IMR-90 (cell line): Measurements from ENCODE around the gene PDE6B. TPM values are rescaled to one million over a fixed set of nuclear protein-coding genes. Genes with fewer than 3 reads are reported as not detected.

Experiments used
- ATAC-seq: fragments of 200-7000 bp; cut with Tn5 transposase; 2 replicates; pipeline ENCODE4 v1.9.1; 2020; ENCODE audit warnings: low read depth, mild to moderate bottlenecking, moderate library complexity
- BruUV-seq: library from RNA; stranded (reverse); fragments of 400-500 nt; replicated peaks from 2 replicates; lab custom pipeline; 2021; lab: Mats Ljungman, UMichigan
- CTCF ChIA-PET: fragments of 300-600 bp; formaldehyde crosslinking; extraction: SDS; loops from one replicate; lab custom pipeline; 2021; ENCODE audit warnings: antibody characterized with exemption; lab: Yijun Ruan, JAX
- POLR2A ChIA-PET: fragments of 300-600 bp; sonication (Branson Sonifier 250); formaldehyde crosslinking; loops from one replicate; lab custom pipeline; 2022; ENCODE audit warnings: antibody characterized with exemption; ENCODE audit not compliant: unreplicated experiment; lab: Charles Lee
- DNase-seq: peaks from one replicate; pipeline ENCODE4 v3.0.0; 2013
- H2AFZ ChIP-seq: replicated peaks from 2 replicates; pipeline ENCODE3; 2013; ENCODE audit warnings: low read length, mild to moderate bottlenecking; ENCODE audit not compliant: poor library complexity
- H2AK5ac ChIP-seq: 2 replicates; pipeline ENCODE4 v1.6.1; 2013; ENCODE audit warnings: low read depth, low read length, inconsistent platforms
- H2AK9ac ChIP-seq: replicated peaks from 2 replicates; pipeline ENCODE3; 2013; ENCODE audit warnings: mild to moderate bottlenecking, low read depth, low read length, moderate library complexity; ENCODE audit not compliant: poor library complexity
- H2BK120ac ChIP-seq: 2 replicates; pipeline ENCODE4 v1.6.1; 2013; ENCODE audit warnings: low read depth, low read length, inconsistent platforms
- H2BK15ac ChIP-seq: 3 replicates; pipeline ENCODE4 v1.6.1; 2013; ENCODE audit warnings: low read depth, low read length, inconsistent platforms
- H2BK20ac ChIP-seq: 2 replicates; pipeline ENCODE4 v1.6.1; 2013; ENCODE audit warnings: low read depth, mild to moderate bottlenecking, inconsistent platforms, low read length, moderate library complexity
- H2BK5ac ChIP-seq: 2 replicates; pipeline ENCODE4 v1.6.1; 2013; ENCODE audit warnings: mild to moderate bottlenecking, low read depth, low read length, inconsistent platforms; ENCODE audit not compliant: poor library complexity, severe bottlenecking
- H3K14ac ChIP-seq: replicated peaks from 2 replicates; pipeline ENCODE4 v1.6.1; 2013; ENCODE audit warnings: low read depth, low read length, inconsistent platforms
- H3K18ac ChIP-seq: 2 replicates; pipeline ENCODE4 v1.6.1; 2013; ENCODE audit warnings: low read depth, low read length, control low read depth
- H3K23ac ChIP-seq: 2 replicates; pipeline ENCODE4 v1.6.1; 2013; ENCODE audit warnings: low read depth, low read length, inconsistent platforms
- H3K27ac ChIP-seq: 2 replicates; pipeline ENCODE4 v1.5.1; 2013; ENCODE audit warnings: mild to moderate bottlenecking, control low read depth, low read length; ENCODE audit not compliant: insufficient read depth
- H3K27me3 ChIP-seq: 2 replicates; pipeline ENCODE4 v1.6.1; 2013; ENCODE audit warnings: low read length; ENCODE audit not compliant: control insufficient read depth, insufficient read depth
- H3K36me3 ChIP-seq: 2 replicates; pipeline ENCODE4 v1.6.1; 2013; ENCODE audit warnings: low read length, mixed read lengths; ENCODE audit not compliant: control insufficient read depth, insufficient read depth
- H3K4ac ChIP-seq: 2 replicates; pipeline ENCODE4 v1.6.1; 2013; ENCODE audit warnings: low read depth, low read length, inconsistent platforms
- H3K4me1 ChIP-seq: 2 replicates; pipeline ENCODE4 v1.6.1; 2013; ENCODE audit warnings: low read length, mixed read lengths; ENCODE audit not compliant: control insufficient read depth, insufficient read depth
- H3K4me2 ChIP-seq: 2 replicates; pipeline ENCODE4 v1.6.1; 2013; ENCODE audit warnings: low read depth, mild to moderate bottlenecking, control low read depth, low read length, moderate library complexity
- H3K4me3 ChIP-seq: 2 replicates; pipeline ENCODE4 v1.5.1; 2013; ENCODE audit warnings: low read depth, mild to moderate bottlenecking, control low read depth, low read length, moderate library complexity; ENCODE audit not compliant: insufficient read depth
- H3K56ac ChIP-seq: 2 replicates; pipeline ENCODE4 v1.6.1; 2013; ENCODE audit warnings: low read length, inconsistent platforms; ENCODE audit not compliant: insufficient read depth; ENCODE audit errors: extremely low read depth
- H3K79me1 ChIP-seq, 2 experiments: 2 replicates each; pipeline ENCODE4 v1.6.1; 2013; ENCODE audit warnings: low read length in 2 of 2, inconsistent platforms in 1 of 2, low read depth in 1 of 2
- H3K9ac ChIP-seq: 2 replicates; pipeline ENCODE4 v1.6.1; 2013; ENCODE audit warnings: low read depth, low read length, control low read depth
- H3K9me1 ChIP-seq: 2 replicates; pipeline ENCODE4 v1.6.1; 2013; ENCODE audit warnings: low read length, inconsistent platforms; ENCODE audit not compliant: insufficient read depth
- H3K9me3 ChIP-seq: 2 replicates; pipeline ENCODE4 v1.6.1; 2013; ENCODE audit warnings: low read length; ENCODE audit not compliant: control insufficient read depth, insufficient read depth
- H4K20me1 ChIP-seq: 2 replicates; pipeline ENCODE4 v1.6.1; 2013; ENCODE audit warnings: low read length, inconsistent platforms; ENCODE audit not compliant: insufficient read depth
- H4K5ac ChIP-seq: 2 replicates; pipeline ENCODE4 v1.6.1; 2013; ENCODE audit warnings: mild to moderate bottlenecking, low read depth, low read length, control low read depth
- H4K8ac ChIP-seq, 2 experiments: 2 replicates each; pipeline ENCODE4 v1.6.1; 2013; ENCODE audit warnings: low read depth in 2 of 2, low read length in 2 of 2, control low read depth in 1 of 2, inconsistent platforms in 1 of 2
- H4K91ac ChIP-seq: 2 replicates; pipeline ENCODE4 v1.6.1; 2013; ENCODE audit warnings: low read depth, low read length, inconsistent platforms; ENCODE audit not compliant: insufficient read depth
- BHLHE40 ChIP-seq: fragments of 150-350 bp; IDR thresholded peaks from 2 replicates; pipeline ENCODE4 v1.6.1; 2016; ENCODE audit warnings: mild to moderate bottlenecking, low read depth, low read length
- CEBPB ChIP-seq: IDR thresholded peaks from 2 replicates; pipeline ENCODE4 v1.6.1; 2012; ENCODE audit warnings: low read depth, low read length, improper control_type of control experiment
- CHD1 ChIP-seq: IDR thresholded peaks from 2 replicates; pipeline ENCODE4 v1.6.1; 2012; ENCODE audit warnings: low read depth, low read length, improper control_type of control experiment
- CTCF ChIP-seq: conservative IDR thresholded peaks from 2 replicates; pipeline ENCODE4 v1.5.1; 2012; ENCODE audit warnings: mild to moderate bottlenecking, low read depth, low read length, improper control_type of control experiment
- ELK1 ChIP-seq: fragments of 150-350 bp; IDR thresholded peaks from 2 replicates; pipeline ENCODE4 v1.6.1; 2016; ENCODE audit warnings: low read depth, mild to moderate bottlenecking, low read length, moderate library complexity, borderline replicate concordance
- FOS ChIP-seq: fragments of 150-350 bp; IDR thresholded peaks from 2 replicates; pipeline ENCODE4 v1.6.1; 2016; ENCODE audit warnings: low read depth, low read length
- MAFK ChIP-seq: IDR thresholded peaks from 2 replicates; pipeline ENCODE4 v1.6.1; 2012; ENCODE audit warnings: low read depth, low read length, improper control_type of control experiment
- MAZ ChIP-seq: IDR thresholded peaks from 2 replicates; pipeline ENCODE4 v1.6.1; 2012; ENCODE audit warnings: low read depth, mild to moderate bottlenecking, low read length, improper control_type of control experiment, moderate library complexity, borderline replicate concordance
- MXI1 ChIP-seq: IDR thresholded peaks from 2 replicates; pipeline ENCODE4 v1.6.1; 2012; ENCODE audit warnings: low read depth, mild to moderate bottlenecking, low read length, moderate library complexity, borderline replicate concordance
- NFE2L2 ChIP-seq: fragments of 150-350 bp; IDR thresholded peaks from 2 replicates; pipeline ENCODE4 v1.6.1; 2016; ENCODE audit warnings: low read depth, mild to moderate bottlenecking, low read length
- POLR2A ChIP-seq: IDR thresholded peaks from 2 replicates; pipeline ENCODE4 v1.6.1; 2012; ENCODE audit warnings: mild to moderate bottlenecking, low read depth, low read length
- RAD21 ChIP-seq: IDR thresholded peaks from 2 replicates; pipeline ENCODE4 v1.6.1; 2012; ENCODE audit warnings: low read length, improper control_type of control experiment
- RCOR1 ChIP-seq: IDR thresholded peaks from 2 replicates; pipeline ENCODE4 v1.6.1; 2012; ENCODE audit warnings: mild to moderate bottlenecking, low read length, improper control_type of control experiment; ENCODE audit not compliant: insufficient replicate concordance
- RFX5 ChIP-seq: IDR thresholded peaks from 2 replicates; pipeline ENCODE4 v1.8.0; 2012; ENCODE audit warnings: low read depth, mild to moderate bottlenecking, low read length, moderate library complexity
- SMC3 ChIP-seq: fragments of 150-350 bp; IDR thresholded peaks from 2 replicates; pipeline ENCODE4 v1.6.1; 2016; ENCODE audit warnings: low read depth, mild to moderate bottlenecking, antibody characterized with exemption, low read length, moderate library complexity
- WGBS, 2 experiments: methylation state at CpG; one replicate each; pipeline versions ENCODE4 v1.1.5 to v1.1.7; 2013; ENCODE audit warnings: missing lambda C conversion rate in 2 of 2; ENCODE audit not compliant: insufficient read length in 1 of 2; ENCODE audit errors: extremely low coverage in 2 of 2; 5-methylcytosine and 5-hydroxymethylcytosine counted together
- dilution Hi-C: fragments of 300-500 bp; cut with HindIII; formaldehyde crosslinking; loops from one replicate; pipeline ENCODE4 v1.14.3; 2018; ENCODE audit warnings: low sequenced_read_pairs; ENCODE audit not compliant: unreplicated experiment
- in situ Hi-C: fragments of 300-500 bp; cut with MboI; formaldehyde crosslinking; loops from 3 replicates; pipeline ENCODE4 v1.14.3; 2019; ENCODE audit warnings: low sequenced_read_pairs, inconsistent platforms, mixed read lengths
- intact Hi-C: fragments of 100-400 bp; cut with micrococcal nuclease; formaldehyde crosslinking; loops from 2 replicates; pipeline ENCODE4 v1.10.0; 2022
- polyA plus RNA-seq, 3 experiments: library from polyadenylated mRNA; depleted of rRNA; stranded (reverse); fragments of >200 nt; gene quantifications; 2 replicates each; pipeline ENCODE4 v1.2.3, GENCODE V29; 2012; ENCODE audit warnings: low replicate concordance in 1 of 3
- total RNA-seq: library from RNA; depleted of rRNA; stranded (reverse); fragments of >200 nt; gene quantifications from 2 replicates; pipeline ENCODE4 v1.2.3, GENCODE V29; 2012
- TF ChIP-seq, protein P1 (sequence below): fragments of 150-350 bp; IDR thresholded peaks from 2 replicates; pipeline ENCODE4 v1.6.1; 2017; ENCODE audit warnings: mild to moderate bottlenecking, antibody characterized with exemption, low read length, low read depth

PDE6B gene
- total and polyA plus RNA-seq, 2 of the 4 experiments (the other 2 are of a cell fraction) = under 0.01 TPM; not detected in 1

- Histone ChIP-seq H2AK5ac (no peak overlapping the region), H3K4ac (no peak overlapping the region), H3K36me3 (no peaks in the 10 kb centered on the region), H3K56ac (no peak overlapping the region), H3K27ac (no peak overlapping the region), H3K14ac (no peak overlapping the region), H4K91ac (no peak overlapping the region), H2BK20ac (no peak overlapping the region), H3K9ac (no peak overlapping the region), H3K9me3 (peaks cover 24% of the 10 kb centered on the region), H4K8ac (no peak overlapping the region), H3K4me3 (no peak overlapping the region), H3K18ac (no peak overlapping the region), H3K27me3 (no peaks in the 10 kb centered on the region), H3K4me1 (no peaks in the 10 kb centered on the region), H2BK15ac (no peak overlapping the region), H3K9me1 (no peaks in the 10 kb centered on the region), H3K23ac (no peak overlapping the region), H4K5ac (no peak overlapping the region), H2BK120ac (no peak overlapping the region), H2BK5ac (no peak overlapping the region), H2AFZ (no peak overlapping the region), H2AK9ac (no peak overlapping the region), H4K20me1 (no peaks in the 10 kb centered on the region), H3K4me2 (no peak overlapping the region), H3K79me1 (no peaks in the 10 kb centered on the region)
- 89% methylated on average over 10 of the region's 17 CpGs; no CpG with 5 or more reads in 1 of the 2 experiments for WGBS, 2 experiments
- in situ Hi-C loops = no loop called here
- CTCF ChIA-PET = no interaction called here
- dilution Hi-C loops = no loop called here
- no peak for ATAC-seq
- BruUV-seq = no TSS peak
- no peak for DNase-seq
- intact Hi-C loops = no loop called here
- POLR2A ChIA-PET = no interaction called here
- TF ChIP-seq CHD1 (no peak), RFX5 (no peak), RAD21 (no peak), POLR2A (no peak), ELK1 (no peak), CEBPB (no peak), FOS (no peak), CTCF (no peak), MAFK (no peak), NFE2L2 (no peak), MAZ (no peak), RCOR1 (no peak), BHLHE40 (no peak), MXI1 (no peak), SMC3 (no peak)
- TF ChIP-seq, protein P1, sequence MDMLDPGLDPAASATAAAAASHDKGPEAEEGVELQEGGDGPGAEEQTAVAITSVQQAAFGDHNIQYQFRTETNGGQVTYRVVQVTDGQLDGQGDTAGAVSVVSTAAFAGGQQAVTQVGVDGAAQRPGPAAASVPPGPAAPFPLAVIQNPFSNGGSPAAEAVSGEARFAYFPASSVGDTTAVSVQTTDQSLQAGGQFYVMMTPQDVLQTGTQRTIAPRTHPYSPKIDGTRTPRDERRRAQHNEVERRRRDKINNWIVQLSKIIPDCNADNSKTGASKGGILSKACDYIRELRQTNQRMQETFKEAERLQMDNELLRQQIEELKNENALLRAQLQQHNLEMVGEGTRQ = no peak
These were observed 3.0 kb downstream of the PDE6B start for GRCh38 chr4:628311-628741.
